Peyer's patch (tissue), 4 donors: ENCODE measurements around the gene RBM4B. TPM values are rescaled to one million over a fixed set of nuclear protein-coding genes. Genes with fewer than 3 reads are reported as not detected.

Experiments
- DNase-seq, 3 donors: peaks; one replicate each; pipeline ENCODE4 v3.0.0-alpha.2; 2017 to 2019
- H3K27ac ChIP-seq, 4 donors: fragments of 200-600 bp; sonication (generic); one replicate each; pipeline ENCODE4 v1.5.1; 2016 to 2019
- H3K27me3 ChIP-seq, 2 donors: fragments of 200-600 bp; sonication (generic); one replicate each; pipeline ENCODE4 v1.5.1; 2019
- H3K36me3 ChIP-seq, 3 donors: fragments of 200-600 bp; sonication (generic); one replicate each; pipeline ENCODE4 v1.5.1; 2016 to 2019
- H3K4me1 ChIP-seq, 4 donors: fragments of 200-600 bp; sonication (generic); one replicate each; pipeline ENCODE4 v1.5.1; 2016 to 2019
- H3K4me3 ChIP-seq, 4 donors: fragments of 200-600 bp; sonication (generic); 1 replicate in 3 of 4; 2 replicates in 1 of 4; pipeline ENCODE4 v1.5.1; 2016 to 2019; ENCODE audit warnings: mild to moderate bottlenecking in 1 of 4
- H3K9me3 ChIP-seq, 4 donors: fragments of 200-600 bp; sonication (generic); one replicate each; pipeline ENCODE4 v1.5.1; 2016 to 2019; ENCODE audit warnings: mild to moderate bottlenecking in 1 of 4
- CTCF ChIP-seq, 6 experiments: fragments of 450-650 bp in 4 of 6; fragments of 200-600 bp in 2 of 6; sonication (generic) in 1 of 6; IDR thresholded peaks; one replicate each; pipeline ENCODE4 v1.5.1; 2017 to 2019; ENCODE audit warnings: antibody characterized with exemption in 6 of 6, mild to moderate bottlenecking in 3 of 6, moderate library complexity in 1 of 6
- POLR2A ChIP-seq, 2 donors: fragments of 450-650 bp; IDR thresholded peaks; one replicate each; pipeline ENCODE4 v1.5.1; 2017; ENCODE audit warnings: antibody characterized with exemption in 2 of 2, mild to moderate bottlenecking in 2 of 2, moderate library complexity in 2 of 2
- total RNA-seq, 4 donors: library from RNA; depleted of rRNA; stranded (reverse); fragments of >200 nt; gene quantifications; one replicate each; pipeline ENCODE4 v1.1.0, GENCODE V29; 2016

Gene RBM4B
- total RNA-seq, 4 donors from 2014 or later, result 15.2 to 33.0 (median 21.7) TPM

GRCh38 chr11:66632952-66633351, 44.7 kb downstream of the RBM4B start:
- DNase-seq, result no peak
- Histone ChIP-seq H3K4me3 (no peak overlapping the region), H3K4me1 (peaks cover 0 to 11% (median 2%) of the 10 kb centered on the region in 4 donors), H3K9me3 (no peaks in the 10 kb centered on the region), H3K36me3 (peaks cover 0 to 39% (median 0%) of the 10 kb centered on the region in 3 donors), H3K27ac (no peak overlapping the region), H3K27me3 (no peaks in the 10 kb centered on the region)
- no peak for TF ChIP-seq CTCF (IDR thresholded peaks at IDR 0.05)
- no peak for TF ChIP-seq POLR2A (IDR thresholded peaks at IDR 0.05)

GRCh38 chr11:66631883-66632282, 45.8 kb downstream of the RBM4B start:
- Histone ChIP-seq H3K9me3 (no peaks in the 10 kb centered on the region), H3K27ac (no peak overlapping the region), H3K4me3 (no peak overlapping the region), H3K36me3 (peaks cover 0 to 50% (median 0%) of the 10 kb centered on the region in 3 donors), H3K4me1 (peaks cover 0 to under 1% (median 0%) of the 10 kb centered on the region in 4 donors), H3K27me3 (no peaks in the 10 kb centered on the region)
- no peak for DNase-seq
- TF ChIP-seq CTCF (IDR thresholded peaks at IDR 0.05), result no peak
- no peak for TF ChIP-seq POLR2A (IDR thresholded peaks at IDR 0.05)

GRCh38 chr11:66629356-66629755, 48.3 kb downstream of the RBM4B start:
- Histone ChIP-seq H3K27me3 (no peaks in the 10 kb centered on the region), H3K4me1 (no peaks in the 10 kb centered on the region), H3K9me3 (no peaks in the 10 kb centered on the region), H3K27ac (no peak overlapping the region), H3K4me3 (no peak overlapping the region), H3K36me3 (peaks cover 0 to 69% (median 0%) of the 10 kb centered on the region in 3 donors)
- no peak for DNase-seq
- TF ChIP-seq POLR2A (IDR thresholded peaks at IDR 0.05) (no peak), CTCF (IDR thresholded peaks at IDR 0.05) (no peak)

- DNase-seq, result no peak
- H3K4me1 ChIP-seq, result peaks cover 0 to 10% (median under 1%) of the 10 kb centered on the region in 4 donors
- H3K36me3 ChIP-seq, result peaks cover 0 to 73% (median 0%) of the 10 kb centered on the region in 3 donors
- H3K27me3 ChIP-seq, result no peaks in the 10 kb centered on the region
- no peak overlapping the region for H3K4me3 ChIP-seq
- H3K9me3 ChIP-seq, result no peaks in the 10 kb centered on the region
- H3K27ac ChIP-seq, result no peak overlapping the region
- TF ChIP-seq POLR2A (IDR thresholded peaks at IDR 0.05) (no peak), CTCF (IDR thresholded peaks at IDR 0.05) (no peak)
These were observed 49.6 kb downstream of the RBM4B start for GRCh38 chr11:66628061-66628603.

GRCh38 chr11:66626926-66627325, 50.8 kb downstream of the RBM4B start:
- Histone ChIP-seq H3K27me3 (no peaks in the 10 kb centered on the region), H3K27ac (no peak overlapping the region), H3K4me1 (peaks cover 0 to 22% (median 5%) of the 10 kb centered on the region in 4 donors), H3K4me3 (no peak overlapping the region), H3K36me3 (peaks cover 0 to 76% (median 0%) of the 10 kb centered on the region in 3 donors), H3K9me3 (no peaks in the 10 kb centered on the region)
- TF ChIP-seq POLR2A (IDR thresholded peaks at IDR 0.05) (no peak), CTCF (IDR thresholded peaks at IDR 0.05) (no peak)
- DNase-seq, result peak in 1 of 3 donors; percentile 41
